ENCODE results near the gene WDR91.

The WDR91 gene

DNA sequence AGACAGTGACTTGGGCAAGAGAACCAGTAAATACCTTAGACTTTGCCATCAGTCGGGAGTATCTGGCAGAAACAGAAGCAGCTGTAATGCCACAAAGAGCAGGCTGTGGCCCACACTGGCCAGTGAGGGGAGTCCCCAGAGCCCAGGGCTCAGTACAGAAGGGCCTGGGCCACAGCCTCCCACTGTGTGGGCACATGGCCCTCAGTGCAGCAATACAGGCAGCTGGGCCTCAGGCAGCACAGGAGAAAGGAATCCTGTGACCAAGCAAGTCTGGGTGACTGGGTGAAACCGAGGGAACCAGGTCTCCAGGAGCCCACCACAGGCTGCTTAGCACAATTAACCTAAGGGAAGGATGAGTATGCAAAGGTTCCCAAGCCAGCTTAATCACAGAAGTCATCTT lies 14.0 kb downstream of the WDR91 start:
- DNase-seq, result no peak

DNA sequence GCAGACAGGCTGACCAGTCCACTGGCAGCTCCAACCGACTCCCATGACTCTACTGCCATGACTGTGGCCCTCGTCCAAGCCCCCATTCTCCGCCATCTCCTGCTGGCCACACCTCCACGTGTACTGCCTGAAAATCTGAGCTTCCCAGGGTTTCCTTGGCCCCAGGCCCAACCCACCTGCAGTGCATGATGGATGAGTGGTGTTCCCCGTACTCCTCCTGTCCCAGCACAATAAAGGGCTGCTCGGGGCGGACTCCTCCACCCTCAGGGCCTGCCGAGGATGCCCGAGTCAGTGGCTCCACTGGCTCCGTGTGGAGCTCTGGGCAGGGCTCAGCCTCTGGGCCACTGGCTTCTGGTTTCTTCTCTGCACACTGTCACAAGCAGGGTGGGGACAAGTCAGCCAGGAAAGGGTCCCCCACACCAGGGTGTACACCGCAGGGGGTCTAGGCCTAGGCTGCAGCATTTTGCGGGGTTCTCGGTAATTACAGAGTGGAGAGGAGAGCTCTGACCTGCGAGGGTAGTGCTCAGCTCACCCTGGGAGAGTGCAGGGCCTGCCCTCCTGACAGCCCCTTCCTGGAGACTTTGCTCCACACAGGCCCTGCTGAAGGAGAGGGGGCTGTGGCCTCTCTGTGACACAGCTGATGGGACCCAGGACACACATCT lies 15.2 kb downstream of the WDR91 start:
- DNase-seq, result no peak

DNA sequence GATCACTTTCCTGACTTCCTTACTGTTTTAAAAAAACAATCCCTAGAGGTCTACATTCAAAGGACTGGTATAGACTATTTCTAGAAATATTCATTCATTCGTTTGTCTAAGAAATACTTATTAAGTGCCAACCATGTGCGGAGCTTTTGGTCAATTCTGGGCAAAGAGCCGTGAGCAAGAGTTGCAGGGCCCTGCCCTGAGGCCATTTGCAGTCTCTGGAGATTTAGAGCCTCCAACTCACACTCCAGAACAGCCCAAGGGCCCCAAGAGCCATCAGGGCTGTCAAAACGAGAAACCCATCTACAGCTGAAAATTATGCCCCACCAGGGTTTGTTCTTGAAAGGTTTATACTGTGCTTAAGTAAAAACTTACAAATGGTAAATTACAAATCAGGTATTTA lies 16.2 kb downstream of the WDR91 start:
- DNase-seq, result no peak

DNA sequence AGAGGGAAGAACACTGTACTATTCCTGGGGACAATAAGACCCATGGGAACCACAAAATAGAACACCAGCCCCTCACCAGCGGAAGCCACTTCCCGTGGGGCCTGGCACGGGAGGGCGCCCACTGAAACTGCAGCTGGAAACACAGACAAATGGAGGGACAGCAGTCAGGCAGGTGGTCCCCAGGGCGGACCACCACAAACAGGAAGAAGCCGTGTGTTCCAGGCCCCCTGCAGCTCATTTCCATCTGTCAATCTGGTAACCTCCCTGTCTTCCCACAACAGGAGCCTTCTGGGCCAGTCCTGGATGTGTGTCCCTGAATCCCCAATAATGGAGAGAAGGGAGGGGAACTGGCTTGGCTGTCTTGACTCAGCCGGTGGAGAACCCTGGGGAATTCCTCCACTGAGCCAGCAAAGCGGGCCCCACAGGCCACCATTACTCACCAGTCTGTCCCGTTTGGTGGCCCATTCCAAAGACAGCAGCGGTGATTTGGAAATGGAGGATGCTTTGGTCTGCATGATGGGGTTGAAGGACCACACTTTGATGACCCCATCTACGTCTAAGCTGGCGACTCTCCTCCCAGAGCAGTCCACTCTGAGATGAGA lies 16.7 kb downstream of the WDR91 start:
- DNase-seq, result no peak

GRCh38 chr7:135193615-135194081 lies 17.7 kb downstream of the WDR91 start:
- no peak for DNase-seq

DNA sequence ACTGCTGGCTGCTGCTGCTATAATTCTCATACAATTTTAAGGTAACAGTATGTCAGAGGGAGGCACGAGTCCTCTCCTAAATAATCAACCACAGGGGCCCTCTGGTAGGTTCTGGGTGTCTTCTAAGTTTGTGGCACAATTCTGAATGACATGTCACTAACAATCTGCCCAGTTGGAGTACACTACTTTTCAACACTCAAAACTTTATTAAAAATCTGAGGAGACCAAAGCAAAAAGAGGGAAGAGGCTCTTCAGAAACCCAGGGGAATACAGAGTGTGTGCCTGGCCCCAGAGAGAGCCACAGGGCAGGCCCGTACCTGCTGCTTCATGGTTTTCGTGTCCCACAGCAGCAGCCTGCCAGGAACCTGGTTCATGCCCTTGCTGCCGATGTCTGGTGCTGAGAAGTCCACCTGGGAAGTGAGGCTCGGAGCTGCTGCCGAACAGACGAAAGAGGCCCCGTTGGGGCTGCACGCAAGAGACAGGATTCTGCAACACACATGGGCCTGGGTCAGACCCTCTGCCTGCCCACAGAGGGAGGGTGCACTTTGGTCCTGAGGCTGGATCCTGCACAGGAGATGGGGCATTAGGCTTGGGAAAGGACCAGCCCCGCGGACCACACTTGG lies 18.3 kb downstream of the WDR91 start:
- no peak for DNase-seq

DNA sequence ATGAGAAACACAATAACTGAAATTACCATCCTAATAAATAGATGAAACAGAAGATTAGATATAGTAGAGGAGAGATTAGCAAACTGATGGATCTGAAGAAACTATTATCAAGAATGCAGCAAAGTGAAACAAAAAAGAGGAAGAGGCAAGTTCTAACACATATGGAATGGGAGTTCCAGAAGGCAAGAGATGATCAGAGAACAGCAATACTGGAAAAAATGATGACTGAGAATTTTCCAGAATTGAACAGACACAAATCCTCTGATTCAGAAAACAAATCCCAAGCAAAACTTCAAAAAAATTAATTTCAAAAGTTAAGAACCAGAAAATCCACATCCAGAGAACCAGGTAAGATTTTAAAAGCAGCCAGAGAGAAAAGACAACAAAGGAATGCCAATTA lies 20.6 kb downstream of the WDR91 start:
- DNase-seq, result no peak

DNA sequence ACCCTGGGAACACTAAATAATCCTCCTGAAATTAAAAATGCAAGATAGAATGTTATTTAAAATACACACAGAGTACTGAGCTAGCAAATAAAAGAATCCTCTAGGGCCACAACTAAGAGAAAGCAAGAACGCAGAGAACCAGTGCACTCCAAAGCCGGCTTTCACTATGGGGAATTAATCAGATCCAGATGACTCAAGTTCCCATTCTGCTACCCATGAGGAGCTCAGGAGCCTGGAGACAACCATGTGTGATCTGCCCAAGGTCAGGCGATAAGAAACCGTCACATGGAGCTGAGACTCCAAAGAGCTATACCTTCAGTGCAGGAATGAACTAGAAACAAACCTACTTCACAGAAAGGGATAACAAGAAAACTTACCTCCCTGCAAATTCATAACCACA lies 21.4 kb downstream of the WDR91 start:
- DNase-seq, result no peak

GRCh38 chr7:135189221-135189662 lies 22.1 kb downstream of the WDR91 start:
- no peak for DNase-seq

DNA sequence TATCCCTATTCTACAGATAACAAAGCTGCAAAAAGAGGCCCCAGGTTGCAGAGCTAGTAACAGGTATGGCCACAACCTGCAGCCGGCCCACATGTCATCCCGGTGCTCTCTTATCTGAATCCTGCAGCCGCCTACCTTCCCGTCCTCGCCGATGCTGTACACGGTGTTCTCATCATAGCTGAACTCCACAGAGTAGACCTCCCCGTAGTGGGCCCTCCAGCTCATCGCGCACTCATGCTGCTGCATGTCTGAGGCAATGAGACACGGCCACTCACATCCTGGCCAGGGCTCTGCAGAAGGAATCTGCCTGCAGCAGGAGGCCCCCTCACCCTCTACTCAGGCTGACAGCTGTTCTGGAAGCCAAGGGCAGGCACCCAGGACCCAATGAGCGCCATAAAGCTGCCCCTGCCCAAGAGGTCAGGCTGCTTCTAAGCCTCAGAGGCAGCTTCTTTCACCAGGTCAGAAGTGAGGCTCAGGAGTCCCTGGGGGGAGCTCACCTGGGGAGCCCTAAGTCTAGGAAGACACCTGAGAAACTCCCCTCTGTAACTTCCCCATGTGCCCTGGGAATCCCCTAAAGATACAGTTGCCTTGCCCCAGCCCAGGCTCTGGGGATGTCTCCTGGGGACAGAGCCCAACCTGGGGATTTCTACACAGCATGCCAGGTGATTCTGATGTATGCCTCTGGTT lies 22.9 kb downstream of the WDR91 start:
- DNase-seq, result no peak

DNA sequence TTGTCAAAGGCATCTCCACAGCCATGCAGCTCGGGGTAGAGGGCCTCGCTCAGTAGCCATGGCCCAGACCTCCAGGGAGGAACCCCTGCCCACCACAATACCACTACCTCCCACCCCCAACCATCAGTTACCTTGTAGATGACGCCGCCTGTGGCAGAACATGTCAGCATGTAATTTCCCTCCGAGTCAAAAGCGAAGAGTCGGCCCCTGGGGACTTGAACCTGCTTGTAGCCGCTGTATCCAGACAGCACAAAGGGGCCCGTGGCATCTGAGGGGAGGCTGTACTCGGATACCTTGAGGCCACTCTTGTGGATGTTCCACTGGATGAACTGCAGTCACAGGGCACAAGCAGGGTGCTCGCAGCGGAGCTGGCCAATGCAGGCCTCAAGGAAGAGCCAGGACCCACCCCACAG lies 24.5 kb downstream of the WDR91 start:
- no peak for DNase-seq

DNA sequence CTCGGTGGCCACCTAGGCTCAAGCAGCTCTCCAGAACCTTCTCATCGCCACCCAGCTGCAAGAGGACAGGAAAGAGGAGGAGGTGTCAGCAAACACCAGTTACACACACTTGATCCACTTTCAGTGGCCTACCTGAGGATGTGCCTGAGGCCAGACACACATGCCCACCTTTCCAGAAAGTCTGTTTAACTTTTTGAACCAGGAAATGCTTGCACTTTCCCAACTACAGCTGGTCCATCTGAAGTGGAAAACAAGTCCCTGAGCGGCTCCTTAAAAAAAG lies 25.1 kb downstream of the WDR91 start:
- DNase-seq, result no peak

- DNase-seq, result no peak
These were observed 25.7 kb downstream of the WDR91 start for GRCh38 chr7:135185471-135186260.

DNA sequence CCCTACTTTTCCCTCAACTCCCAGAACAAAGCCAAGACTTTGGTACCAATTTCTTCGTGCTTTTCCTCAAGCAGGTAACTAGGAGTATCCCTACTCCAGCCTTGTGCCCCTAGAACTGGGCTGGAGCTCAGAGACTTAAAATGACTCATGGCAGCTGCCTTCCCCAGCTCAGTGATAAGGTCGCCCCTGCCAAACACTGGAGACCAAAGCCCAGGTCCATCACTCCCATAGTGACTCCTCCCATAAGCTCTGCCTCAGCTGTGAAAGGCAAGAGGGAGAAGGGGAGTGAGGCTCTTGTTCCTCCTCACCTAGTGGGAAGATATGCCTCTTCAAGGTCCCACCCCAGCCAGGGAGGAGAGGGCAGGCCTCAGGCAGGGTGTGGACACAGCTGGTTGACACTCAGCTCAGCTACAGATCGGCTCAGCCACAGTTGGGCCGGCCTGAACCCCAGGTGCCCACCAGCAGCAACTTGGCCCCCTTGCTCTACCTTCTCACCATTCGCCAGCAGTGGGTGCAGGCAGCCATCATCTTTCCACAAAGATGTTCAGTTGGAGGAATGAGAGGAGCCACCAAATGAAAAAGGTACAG lies 27.0 kb downstream of the WDR91 start:
- DNase-seq, result no peak

DNA sequence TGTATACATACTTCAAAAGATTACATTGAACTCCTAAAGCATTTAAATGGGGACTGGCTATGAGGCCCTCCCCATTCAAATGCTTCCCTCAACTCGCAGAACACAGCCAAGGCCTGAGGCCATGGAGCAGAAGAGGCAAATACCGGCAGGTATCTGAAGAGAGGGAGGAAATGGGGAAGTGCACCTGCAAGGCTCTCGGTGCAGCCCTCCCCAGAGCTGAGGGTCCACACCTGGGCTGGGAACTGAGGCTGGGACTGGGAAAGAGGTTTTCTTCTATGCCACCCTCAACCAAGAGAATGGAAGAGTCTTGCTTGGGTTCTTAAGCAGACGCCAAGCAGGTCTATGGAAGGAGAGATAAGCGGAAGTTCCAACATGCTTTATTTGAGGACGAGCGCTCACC lies 27.8 kb downstream of the WDR91 start:
- no peak for DNase-seq

DNA sequence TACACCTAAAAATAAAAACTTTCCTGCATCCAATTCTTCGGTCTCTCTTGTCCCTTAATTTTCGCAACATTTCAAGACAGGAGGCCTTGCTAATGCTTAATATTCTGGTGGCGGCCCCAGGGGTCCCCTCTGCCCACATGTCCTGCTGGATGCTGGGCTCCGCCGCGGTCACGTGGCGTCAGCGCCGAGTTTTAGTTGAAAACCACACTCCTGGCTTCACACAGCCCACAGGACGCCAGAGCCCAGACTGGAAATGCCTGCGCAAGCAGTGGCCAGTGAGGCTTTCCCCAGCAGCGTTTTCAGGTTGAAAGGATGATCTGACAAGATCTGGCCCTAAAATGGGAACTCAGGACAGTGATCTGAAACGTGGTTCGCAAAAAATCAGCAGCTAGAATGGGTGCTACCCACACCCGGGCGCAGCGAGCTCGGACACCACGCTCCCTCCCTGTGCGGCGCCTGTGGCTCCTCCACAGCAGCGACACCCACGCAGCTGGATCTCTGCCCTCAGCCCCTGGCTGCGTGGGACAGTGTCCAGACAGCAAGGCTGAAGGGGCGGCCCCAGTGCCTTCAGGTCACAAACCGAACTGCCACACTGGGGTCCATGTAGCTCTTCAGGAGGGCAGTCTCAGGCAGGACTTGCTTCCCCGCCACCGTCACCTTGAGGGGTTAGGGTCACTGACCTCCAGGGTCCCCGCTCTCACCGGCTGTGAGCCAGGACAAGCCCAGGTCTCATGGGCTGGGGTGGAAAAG lies 29.2 kb downstream of the WDR91 start:
- no peak for DNase-seq

DNA sequence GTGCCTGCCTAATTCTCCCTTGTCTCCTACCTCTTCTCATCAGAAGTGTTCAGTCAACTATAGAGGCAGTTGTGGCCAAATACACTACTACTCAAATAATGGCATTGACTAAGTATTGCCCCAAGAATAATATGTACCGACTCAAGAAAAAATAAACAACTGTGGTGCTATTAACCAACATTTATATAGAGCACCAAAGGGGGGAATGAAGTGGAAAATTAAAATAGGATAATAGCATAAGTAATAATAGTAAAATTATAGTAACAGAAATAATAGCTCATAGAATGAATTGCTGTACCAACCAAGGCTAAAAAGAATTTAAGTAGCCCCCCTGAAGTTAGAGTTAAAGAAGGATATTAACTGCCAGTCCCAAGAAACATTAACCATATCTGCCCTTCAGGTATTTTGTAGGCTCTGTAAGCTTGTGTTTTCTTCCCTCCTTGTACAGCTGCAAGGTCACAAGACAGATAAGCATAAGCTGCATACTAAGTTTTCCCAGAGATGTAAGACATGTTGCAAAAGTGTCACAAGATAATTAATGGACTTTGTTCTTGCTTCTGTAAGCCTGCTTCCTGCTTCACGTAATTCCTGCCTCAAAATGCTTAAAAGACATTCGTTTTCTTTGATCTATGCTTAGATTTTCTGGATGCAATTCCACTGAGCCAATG lies 29.9 kb downstream of the WDR91 start:
- no peak for DNase-seq

GRCh38 chr7:135180122-135180521 lies 31.2 kb downstream of the WDR91 start:
- DNase-seq, result no peak

DNA sequence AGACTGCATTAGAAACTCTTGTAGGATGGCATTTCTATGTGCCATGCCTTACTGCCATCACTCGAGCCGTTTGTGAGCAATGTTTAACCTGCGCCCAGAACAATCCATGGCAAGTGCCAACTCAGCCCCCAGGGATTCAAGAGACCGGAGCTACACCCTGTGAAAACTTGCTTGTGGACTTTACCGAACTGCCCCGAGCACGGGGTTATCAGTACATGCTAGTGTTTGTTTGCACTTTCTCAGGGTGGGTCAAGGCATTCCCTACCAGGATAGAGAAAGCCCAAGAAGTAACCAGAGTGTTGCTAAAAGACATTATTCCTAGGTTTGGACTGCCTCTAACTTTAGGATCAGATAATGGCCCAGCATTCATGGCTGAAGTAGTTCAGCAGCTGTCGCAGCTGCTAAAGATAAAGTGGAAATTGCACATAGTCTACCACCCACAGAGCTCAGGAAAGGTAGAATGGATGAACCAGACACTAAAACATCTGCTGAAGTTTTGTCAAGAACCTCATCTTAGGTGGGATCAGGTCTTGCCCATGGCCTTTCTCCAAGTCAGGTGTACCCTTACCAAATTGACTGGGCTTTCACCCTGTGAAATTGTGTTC lies 31.9 kb downstream of the WDR91 start:
- DNase-seq, result no peak

DNA sequence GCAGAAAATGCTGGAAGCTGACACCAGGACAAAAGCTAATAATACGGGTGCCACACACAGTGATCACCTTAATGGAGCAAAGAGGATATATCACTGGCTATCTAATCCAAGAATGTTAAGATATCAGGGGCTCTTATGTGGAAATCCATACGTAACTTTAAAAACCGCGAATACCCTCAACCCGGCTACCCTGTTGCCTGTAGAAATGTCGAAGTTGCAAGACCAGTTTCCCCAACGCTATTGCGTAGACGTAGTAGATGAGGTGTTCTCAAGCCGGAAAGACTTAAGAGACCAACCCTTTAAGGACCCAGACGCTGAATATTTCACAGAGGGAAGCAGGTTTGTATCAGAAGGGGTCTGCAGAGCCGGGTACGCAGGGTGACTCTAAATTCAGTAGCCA lies 33.0 kb downstream of the WDR91 start:
- no peak for DNase-seq
